K562 (cell line): Measurements from ENCODE around the gene DET1. TPM values are rescaled to one million over a fixed set of nuclear protein-coding genes. Genes with fewer than 3 reads are reported as not detected.
A peak's percentile ranks its signal among the peaks of the same experiment; 100 is the strongest.

Source experiments
- CTCFL ChIP-seq: IDR thresholded peaks from 2 replicates; pipeline ENCODE4 v1.6.1; 2011; ENCODE audit warnings: borderline replicate concordance, low read depth, mild to moderate bottlenecking, moderate library complexity, low read length; ENCODE audit not compliant: insufficient read depth, poor library complexity, severe bottlenecking
- GABPA ChIP-seq: fragments of 200-800 bp; sonication (Bioruptor generic); conservative IDR thresholded peaks from 2 replicates; pipeline ENCODE4 v1.6.1; 2016; ENCODE audit warnings: low read depth, missing genetic modification characterization, missing compliant biosample characterization
- HDAC6 ChIP-seq: IDR thresholded peaks from 2 replicates; pipeline ENCODE4 v1.6.1; 2012; ENCODE audit warnings: low read depth, mild to moderate bottlenecking, control low read depth, inconsistent platforms, low read length, moderate library complexity
- ILK ChIP-seq: fragments of 450-650 bp; IDR thresholded peaks from 2 replicates; pipeline ENCODE4 v1.6.1; 2016; ENCODE audit warnings: missing genetic modification characterization, low read depth, mild to moderate bottlenecking, missing compliant biosample characterization, moderate library complexity, borderline replicate concordance
- KDM1A ChIP-seq, 2 experiments: fragments of 450-650 bp; IDR thresholded peaks; 2 replicates each; pipeline ENCODE4 v1.6.1; 2016; ENCODE audit warnings: mild to moderate bottlenecking in 2 of 2
- NCOA6 ChIP-seq: fragments of 450-650 bp; IDR thresholded peaks from 2 replicates; pipeline ENCODE4 v1.6.1; 2017; ENCODE audit warnings: mild to moderate bottlenecking
- POLR2A ChIP-seq: fragments of 450-650 bp; conservative IDR thresholded peaks from 2 replicates; pipeline ENCODE4 v1.6.1; 2016
- PRDM10 ChIP-seq: fragments of 450-650 bp; IDR thresholded peaks from 2 replicates; pipeline ENCODE4 v1.6.1; 2018; ENCODE audit not compliant: partially characterized antibody
- SOX6 ChIP-seq: fragments of 450-650 bp; IDR thresholded peaks from 2 replicates; pipeline ENCODE4 v1.6.1; 2014; ENCODE audit warnings: mild to moderate bottlenecking
- THRAP3 ChIP-seq: fragments of 450-650 bp; IDR thresholded peaks from 2 replicates; pipeline ENCODE4 v1.6.1; 2016; ENCODE audit warnings: mild to moderate bottlenecking, inconsistent platforms, borderline replicate concordance
- ZNF311 ChIP-seq: fragments of 250-450 bp; sonication (Bioruptor Pico); IDR thresholded peaks from 2 replicates; pipeline ENCODE4 v1.4.0; 2020; ENCODE audit warnings: mild to moderate bottlenecking, moderate library complexity
- ZNF445 ChIP-seq: fragments of 250-450 bp; sonication (Bioruptor Pico); IDR thresholded peaks from 2 replicates; pipeline ENCODE4 v1.4.0; 2020; ENCODE audit warnings: low read depth, mild to moderate bottlenecking, moderate library complexity
- ZNF609 ChIP-seq: sonication (generic); formaldehyde crosslinking; IDR thresholded peaks from 2 replicates; pipeline ENCODE4 v1.8.1; 2023; ENCODE audit warnings: missing genetic modification reagents, mild to moderate bottlenecking, borderline replicate concordance
- ZNF639 ChIP-seq, 2 experiments: fragments of 200-800 bp in 1 of 2; sonication (Bioruptor generic) in 1 of 2; sonication (generic) in 1 of 2; formaldehyde crosslinking in 1 of 2; IDR thresholded peaks in 1 of 2; conservative IDR thresholded peaks in 1 of 2; 2 replicates each; pipeline versions ENCODE4 v1.5.0 to v1.6.1; 2016 to 2020; ENCODE audit warnings: missing compliant biosample characterization in 1 of 2, missing genetic modification characterization in 1 of 2, missing genetic modification reagents in 1 of 2
- polyA plus RNA-seq, 8 experiments: library from polyadenylated mRNA; depleted of rRNA in 4 of 8; stranded (reverse) in 5 of 8; unstranded in 3 of 8; fragments of >200 nt; fragmentation: Nextera tagmentation in 2 of 8; fragmentation: Illumina TruSeq in 1 of 8; extraction: Ambion mirVana in 2 of 8; extraction: Trizol in 1 of 8; gene quantifications; 2 replicates each; pipeline versions ENCODE4 v1.2.1 to v1.2.3, GENCODE V29; 2011 to 2014; ENCODE audit warnings: inconsistent platforms in 1 of 8, missing spikeins in 1 of 8
- total RNA-seq, 7 experiments: library from RNA; depleted of rRNA in 6 of 7; stranded (reverse); fragments of >200 nt in 6 of 7; fragmentation: Illumina TruSeq in 2 of 7; extraction: Trizol in 2 of 7; gene quantifications; 2 replicates each; pipeline versions ENCODE4 v1.2.1 to v1.2.3, GENCODE V29; 2011 to 2021; ENCODE audit warnings: low replicate concordance in 1 of 7

Gene DET1
- total and polyA plus RNA-seq, 9 of the 15 experiments (the other 6 are each of a cell fraction or from before 2014, with no cell fraction given), result 4.2 to 8.1 (median 6.0) TPM

- TF ChIP-seq ZNF639 (CRISPR knock-in tag; conservative IDR thresholded peaks at IDR 0.05 in 1 of 2, IDR thresholded peaks at IDR 0.05 in 1 of 2), result peak in 1 of 2 experiments; percentile 67; a peak in 2 of 4 replicates
- TF ChIP-seq PRDM10, result peak; percentile 100
- no peak for TF ChIP-seq KDM1A (IDR thresholded peaks at IDR 0.05)
- no peak for TF ChIP-seq CTCFL
- TF ChIP-seq THRAP3, result no peak
- TF ChIP-seq GABPA, result peak; percentile 65; the same call in 1 of the 2 replicates
- no peak for TF ChIP-seq ILK (tag)
- no peak for TF ChIP-seq NCOA6
- no peak for TF ChIP-seq HDAC6
- peak; percentile 87 for TF ChIP-seq POLR2A
- TF ChIP-seq ZNF445 (CRISPR knock-in tag), result no peak
- peak; percentile 18; the same call in 1 of the 2 replicates for TF ChIP-seq SOX6
- TF ChIP-seq ZNF311, result no peak
- TF ChIP-seq ZNF609 (CRISPR knock-in tag), result no peak
These were observed 79.2 kb downstream of the DET1 start, which contains the start of the genes MRPL46 and MRPS11 (continued) for GRCh38 chr15:88467073-88467934.
